ENCODE measurements around the gene SLC35B2. TPM values are rescaled to one million over a fixed set of nuclear protein-coding genes. Genes with fewer than 3 reads are reported as not detected.

Gene SLC35B2
- total and polyA plus RNA-seq, 2 experiments from 2014 or later: 74.1 to 104 TPM

GRCh38 chr6:44286747-44287146 lies 29.4 kb upstream of the SLC35B2 start:
- peaks cover 71% of the 10 kb centered on the region for H3K27me3 ChIP-seq
- TF ChIP-seq EZH2phosphoT487 (IDR thresholded peaks at IDR 0.05; ENCODE audit: low read depth, severe bottlenecking, unreplicated experiment): no peak
- no peak for TF ChIP-seq EZH2 (IDR thresholded peaks at IDR 0.05; ENCODE audit: borderline replicate concordance)
- no peak for TF ChIP-seq CTCF (IDR thresholded peaks at IDR 0.05; ENCODE audit: poor library complexity)

GRCh38 chr6:44286285-44286565 lies 28.9 kb upstream of the SLC35B2 start:
- H4K20me1 ChIP-seq (ENCODE audit: insufficient read depth, poor library complexity, severe bottlenecking): no peaks in the 10 kb centered on the region
- H2AFZ ChIP-seq: no peak overlapping the region
- H3K36me3 ChIP-seq (replicated peaks; ENCODE audit: insufficient read depth, low read depth): no peaks in the 10 kb centered on the region
- H3K9me2 ChIP-seq (replicated peaks; ENCODE audit: insufficient read depth): no peaks in the 10 kb centered on the region
- no peak overlapping the region for H3K4me2 ChIP-seq
- TF ChIP-seq EZH2phosphoT487 (IDR thresholded peaks at IDR 0.05; ENCODE audit: low read depth, severe bottlenecking, unreplicated experiment): no peak
- TF ChIP-seq EZH2 (IDR thresholded peaks at IDR 0.05; ENCODE audit: borderline replicate concordance): no peak
- TF ChIP-seq CTCF (IDR thresholded peaks at IDR 0.05; ENCODE audit: poor library complexity): no peak
- H3K27ac ChIP-seq: no peak overlapping the region
- 87% methylated on average over 12 of the region's 12 CpGs for WGBS (ENCODE audit: low lambda C conversion rate, missing lambda C conversion rate)
- no peak for DNase-seq (ENCODE audit: low spot score)
- H3K4me1 ChIP-seq (ENCODE audit: insufficient read depth): no peaks in the 10 kb centered on the region
- H3K27me3 ChIP-seq: peaks cover 71% of the 10 kb centered on the region
- H3K4me3 ChIP-seq: no peak overlapping the region
- no peaks in the 10 kb centered on the region for H3K79me2 ChIP-seq
- no peaks in the 10 kb centered on the region for H3K9me3 ChIP-seq (ENCODE audit: low read depth)

More at GRCh38 chr6:44286747-44287146, 29.4 kb upstream of the SLC35B2 start:
- no peaks in the 10 kb centered on the region for H3K9me3 ChIP-seq (ENCODE audit: low read depth)
- no peak overlapping the region for H2AFZ ChIP-seq
- H3K36me3 ChIP-seq (replicated peaks; ENCODE audit: insufficient read depth, low read depth): no peaks in the 10 kb centered on the region
- H3K4me1 ChIP-seq (ENCODE audit: insufficient read depth): no peaks in the 10 kb centered on the region
- DNase-seq (ENCODE audit: low spot score): no peak
- H3K4me2 ChIP-seq: no peak overlapping the region
- 44% methylated on average over 2 of the region's 2 CpGs for WGBS (ENCODE audit: low lambda C conversion rate, missing lambda C conversion rate)
- no peaks in the 10 kb centered on the region for H3K79me2 ChIP-seq
- H3K27ac ChIP-seq: no peak overlapping the region
- H3K9me2 ChIP-seq (replicated peaks; ENCODE audit: insufficient read depth): no peaks in the 10 kb centered on the region
- H4K20me1 ChIP-seq (ENCODE audit: insufficient read depth, poor library complexity, severe bottlenecking): no peaks in the 10 kb centered on the region
- no peak overlapping the region for H3K4me3 ChIP-seq

GRCh38 chr6:44285552-44286284 lies 28.4 kb upstream of the SLC35B2 start:
- H2AFZ ChIP-seq: no peak overlapping the region
- no peaks in the 10 kb centered on the region for H3K36me3 ChIP-seq (replicated peaks; ENCODE audit: insufficient read depth, low read depth)
- H3K9me3 ChIP-seq (ENCODE audit: low read depth): no peaks in the 10 kb centered on the region
- no peaks in the 10 kb centered on the region for H4K20me1 ChIP-seq (ENCODE audit: insufficient read depth, poor library complexity, severe bottlenecking)
- TF ChIP-seq CTCF (IDR thresholded peaks at IDR 0.05; ENCODE audit: poor library complexity) (no peak), EZH2 (IDR thresholded peaks at IDR 0.05; ENCODE audit: borderline replicate concordance) (no peak), EZH2phosphoT487 (IDR thresholded peaks at IDR 0.05; ENCODE audit: low read depth, severe bottlenecking, unreplicated experiment) (no peak)
- no peak overlapping the region for H3K27ac ChIP-seq
- H3K4me1 ChIP-seq (ENCODE audit: insufficient read depth): no peaks in the 10 kb centered on the region
- H3K27me3 ChIP-seq: peaks cover 70% of the 10 kb centered on the region
- no peaks in the 10 kb centered on the region for H3K79me2 ChIP-seq
- DNase-seq (ENCODE audit: low spot score): no peak
- WGBS (ENCODE audit: low lambda C conversion rate, missing lambda C conversion rate): 84% methylated on average over 24 of the region's 25 CpGs
- no peak overlapping the region for H3K4me2 ChIP-seq
- H3K4me3 ChIP-seq: no peak overlapping the region
- H3K9me2 ChIP-seq (replicated peaks; ENCODE audit: insufficient read depth): no peaks in the 10 kb centered on the region
